ENCODE results near the gene ATXN1.

ATXN1 gene

GRCh38 chr6:16349544-16349943 lies 411.7 kb downstream of the ATXN1 start:
- Histone ChIP-seq H2AK5ac (ENCODE audit: low read depth, low read length) (no peak overlapping the region), H3K4ac (ENCODE audit: low read length) (no peak overlapping the region), H4K8ac (ENCODE audit: low read depth, low read length) (no peak overlapping the region), H3K27ac (replicated peaks; ENCODE audit: low read length) (no peak overlapping the region), H3K4me1 (ENCODE audit: control insufficient read depth in 2 of 2, insufficient read depth in 1 of 2, low read depth in 1 of 2, low read length in 2 of 2) (peaks cover 7 to 17% of the 10 kb centered on the region in 2 donors), H2BK120ac (ENCODE audit: low read depth, low read length) (no peak overlapping the region), H3K79me1 (ENCODE audit: low read depth, low read length) (no peaks in the 10 kb centered on the region), H3K4me3 (ENCODE audit: low read length in 2 of 2) (no peak overlapping the region), H2BK12ac (ENCODE audit: low read length) (no peak overlapping the region), H3K18ac (ENCODE audit: low read length) (no peak overlapping the region), H2BK15ac (ENCODE audit: low read length) (no peak overlapping the region), H3K4me2 (ENCODE audit: insufficient read depth, low read length, poor library complexity, severe bottlenecking) (no peak overlapping the region), H2BK5ac (ENCODE audit: low read length) (no peak overlapping the region), H3K27me3 (ENCODE audit: control insufficient read depth in 3 of 3, insufficient read depth in 3 of 3, low read depth in 1 of 3, low read length in 3 of 3) (no peaks in the 10 kb centered on the region), H3K9ac (ENCODE audit: low read depth, low read length, poor library complexity) (no peak overlapping the region), H3K23ac (ENCODE audit: low read depth, low read length, poor library complexity) (no peak overlapping the region), H4K91ac (ENCODE audit: low read depth, low read length, poor library complexity) (no peak overlapping the region), H2AFZ (ENCODE audit: low read length) (no peak overlapping the region), H3K36me3 (replicated peaks in 1 of 2; ENCODE audit: control insufficient read depth in 2 of 2, insufficient read depth in 2 of 2, low read length in 2 of 2) (no peaks in the 10 kb centered on the region), H3K14ac (ENCODE audit: low read length) (no peak overlapping the region), H3K9me3 (replicated peaks in 1 of 2; ENCODE audit: control insufficient read depth in 2 of 2, insufficient read depth in 1 of 2, low read depth in 1 of 2, low read length in 2 of 2) (no peaks in the 10 kb centered on the region)
- no peak for DNase-seq (ENCODE audit: low spot score)
- no CpG with 5 or more reads among the region's 2 CpGs for WGBS, 2 donors (ENCODE audit: extremely low coverage in 2 of 2, insufficient read length in 2 of 2, insufficient replicate concordance in 1 of 2)

GRCh38 chr6:16346831-16347230 lies 414.4 kb downstream of the ATXN1 start:
- H2BK15ac ChIP-seq (ENCODE audit: low read length): no peak overlapping the region
- H3K18ac ChIP-seq (ENCODE audit: low read length): peak overlapping the region; percentile 86
- no peaks in the 10 kb centered on the region for H3K79me1 ChIP-seq (ENCODE audit: low read depth, low read length)
- H2BK120ac ChIP-seq (ENCODE audit: low read depth, low read length): peak overlapping the region; percentile 91
- peak overlapping the region; percentile 32 for H3K14ac ChIP-seq (ENCODE audit: low read length)
- H4K91ac ChIP-seq (ENCODE audit: low read depth, low read length, poor library complexity): peak overlapping the region; percentile 22
- WGBS, 2 donors (ENCODE audit: extremely low coverage in 2 of 2, insufficient read length in 2 of 2, insufficient replicate concordance in 1 of 2): no CpG with 5 or more reads among the region's 32 CpGs
- H3K23ac ChIP-seq (ENCODE audit: low read depth, low read length, poor library complexity): no peak overlapping the region
- no peak overlapping the region for H3K27ac ChIP-seq (replicated peaks; ENCODE audit: low read length)
- H2AK5ac ChIP-seq (ENCODE audit: low read depth, low read length): no peak overlapping the region
- H3K9ac ChIP-seq (ENCODE audit: low read depth, low read length, poor library complexity): no peak overlapping the region
- H3K9me3 ChIP-seq (replicated peaks in 1 of 2; ENCODE audit: control insufficient read depth in 2 of 2, insufficient read depth in 1 of 2, low read depth in 1 of 2, low read length in 2 of 2): no peaks in the 10 kb centered on the region
- H3K4me1 ChIP-seq (ENCODE audit: control insufficient read depth in 2 of 2, insufficient read depth in 1 of 2, low read depth in 1 of 2, low read length in 2 of 2): peaks cover 5 to 17% of the 10 kb centered on the region in 2 donors
- H3K4me3 ChIP-seq (ENCODE audit: low read length in 2 of 2): no peak overlapping the region
- no peak overlapping the region for H2BK5ac ChIP-seq (ENCODE audit: low read length)
- H3K36me3 ChIP-seq (replicated peaks in 1 of 2; ENCODE audit: control insufficient read depth in 2 of 2, insufficient read depth in 2 of 2, low read length in 2 of 2): no peaks in the 10 kb centered on the region
- no peak for DNase-seq (ENCODE audit: low spot score)
- no peaks in the 10 kb centered on the region for H3K27me3 ChIP-seq (ENCODE audit: control insufficient read depth in 3 of 3, insufficient read depth in 3 of 3, low read depth in 1 of 3, low read length in 3 of 3)
- H2BK12ac ChIP-seq (ENCODE audit: low read length): peak overlapping the region; percentile 66
- H3K4me2 ChIP-seq (ENCODE audit: insufficient read depth, low read length, poor library complexity, severe bottlenecking): no peak overlapping the region
- H2AFZ ChIP-seq (ENCODE audit: low read length): no peak overlapping the region
- H4K8ac ChIP-seq (ENCODE audit: low read depth, low read length): no peak overlapping the region
- H3K4ac ChIP-seq (ENCODE audit: low read length): no peak overlapping the region

GRCh38 chr6:16345449-16346330 lies 415.6 kb downstream of the ATXN1 start:
- no peak overlapping the region for H3K4ac ChIP-seq (ENCODE audit: low read length)
- H4K91ac ChIP-seq (ENCODE audit: low read depth, low read length, poor library complexity): no peak overlapping the region
- no peak overlapping the region for H2BK15ac ChIP-seq (ENCODE audit: low read length)
- H4K8ac ChIP-seq (ENCODE audit: low read depth, low read length): no peak overlapping the region
- H2BK5ac ChIP-seq (ENCODE audit: low read length): no peak overlapping the region
- H2BK120ac ChIP-seq (ENCODE audit: low read depth, low read length): no peak overlapping the region
- peaks cover 0 to 3% of the 10 kb centered on the region in 2 donors for H3K9me3 ChIP-seq (replicated peaks in 1 of 2; ENCODE audit: control insufficient read depth in 2 of 2, insufficient read depth in 1 of 2, low read depth in 1 of 2, low read length in 2 of 2)
- H3K4me1 ChIP-seq (ENCODE audit: control insufficient read depth in 2 of 2, insufficient read depth in 1 of 2, low read depth in 1 of 2, low read length in 2 of 2): peaks cover 5 to 17% of the 10 kb centered on the region in 2 donors
- H2AFZ ChIP-seq (ENCODE audit: low read length): peak overlapping the region; percentile 85
- H3K23ac ChIP-seq (ENCODE audit: low read depth, low read length, poor library complexity): no peak overlapping the region
- whole genome bisulfite sequencing, 2 donors (ENCODE audit: extremely low coverage in 2 of 2, insufficient read length in 2 of 2, insufficient replicate concordance in 1 of 2): no CpG with 5 or more reads among the region's 16 CpGs
- H3K27me3 ChIP-seq (ENCODE audit: control insufficient read depth in 3 of 3, insufficient read depth in 3 of 3, low read depth in 1 of 3, low read length in 3 of 3): no peaks in the 10 kb centered on the region
- no peak overlapping the region for H3K4me3 ChIP-seq (ENCODE audit: low read length in 2 of 2)
- no peaks in the 10 kb centered on the region for H3K79me1 ChIP-seq (ENCODE audit: low read depth, low read length)
- no peak for DNase-seq (ENCODE audit: low spot score)
- H3K4me2 ChIP-seq (ENCODE audit: insufficient read depth, low read length, poor library complexity, severe bottlenecking): no peak overlapping the region
- no peak overlapping the region for H2AK5ac ChIP-seq (ENCODE audit: low read depth, low read length)
- H2BK12ac ChIP-seq (ENCODE audit: low read length): no peak overlapping the region
- peak overlapping the region; percentile 61 for H3K27ac ChIP-seq (replicated peaks; ENCODE audit: low read length)
- H3K14ac ChIP-seq (ENCODE audit: low read length): no peak overlapping the region
- H3K36me3 ChIP-seq (replicated peaks in 1 of 2; ENCODE audit: control insufficient read depth in 2 of 2, insufficient read depth in 2 of 2, low read length in 2 of 2): no peaks in the 10 kb centered on the region
- no peak overlapping the region for H3K9ac ChIP-seq (ENCODE audit: low read depth, low read length, poor library complexity)
- no peak overlapping the region for H3K18ac ChIP-seq (ENCODE audit: low read length)

GRCh38 chr6:16344756-16345155 lies 416.5 kb downstream of the ATXN1 start:
- Histone ChIP-seq H3K36me3 (replicated peaks in 1 of 2; ENCODE audit: control insufficient read depth in 2 of 2, insufficient read depth in 2 of 2, low read length in 2 of 2) (no peaks in the 10 kb centered on the region), H3K27me3 (ENCODE audit: control insufficient read depth in 3 of 3, insufficient read depth in 3 of 3, low read depth in 1 of 3, low read length in 3 of 3) (no peaks in the 10 kb centered on the region), H3K4me1 (ENCODE audit: control insufficient read depth in 2 of 2, insufficient read depth in 1 of 2, low read depth in 1 of 2, low read length in 2 of 2) (peaks cover 5 to 17% of the 10 kb centered on the region in 2 donors), H2BK15ac (ENCODE audit: low read length) (no peak overlapping the region), H3K23ac (ENCODE audit: low read depth, low read length, poor library complexity) (no peak overlapping the region), H3K4me2 (ENCODE audit: insufficient read depth, low read length, poor library complexity, severe bottlenecking) (no peak overlapping the region), H2AK5ac (ENCODE audit: low read depth, low read length) (no peak overlapping the region), H2AFZ (ENCODE audit: low read length) (peak overlapping the region; percentile 85), H2BK12ac (ENCODE audit: low read length) (no peak overlapping the region), H2BK5ac (ENCODE audit: low read length) (no peak overlapping the region), H3K79me1 (ENCODE audit: low read depth, low read length) (no peaks in the 10 kb centered on the region), H4K91ac (ENCODE audit: low read depth, low read length, poor library complexity) (no peak overlapping the region), H3K27ac (replicated peaks; ENCODE audit: low read length) (no peak overlapping the region), H3K9me3 (replicated peaks in 1 of 2; ENCODE audit: control insufficient read depth in 2 of 2, insufficient read depth in 1 of 2, low read depth in 1 of 2, low read length in 2 of 2) (peaks cover 0 to 3% of the 10 kb centered on the region in 2 donors), H3K4ac (ENCODE audit: low read length) (no peak overlapping the region), H3K4me3 (ENCODE audit: low read length in 2 of 2) (no peak overlapping the region), H3K18ac (ENCODE audit: low read length) (no peak overlapping the region), H3K9ac (ENCODE audit: low read depth, low read length, poor library complexity) (no peak overlapping the region), H4K8ac (ENCODE audit: low read depth, low read length) (no peak overlapping the region), H3K14ac (ENCODE audit: low read length) (no peak overlapping the region), H2BK120ac (ENCODE audit: low read depth, low read length) (no peak overlapping the region)
- no peak for DNase-seq (ENCODE audit: low spot score)
- WGBS, 2 donors (ENCODE audit: extremely low coverage in 2 of 2, insufficient read length in 2 of 2, insufficient replicate concordance in 1 of 2): no CpG with 5 or more reads among the region's 6 CpGs
